ENCODE data around the gene PFN4. TPM values are rescaled to one million over a fixed set of nuclear protein-coding genes. Genes with fewer than 3 reads are reported as not detected.

The PFN4 gene
- total and polyA plus RNA-seq, 9 of the 15 experiments (the other 6 are each of a cell fraction or from before 2014, with no cell fraction given), result 0.07 to 0.54 (median 0.31) TPM; not detected in 2

GRCh38 chr2:24132543-24132942 is 9.4 kb upstream of the PFN4 start:
- Histone ChIP-seq H3K4me3 (no peak overlapping the region), H3K36me3 (ENCODE audit: control insufficient read depth, insufficient read depth, low read length) (no peaks in the 10 kb centered on the region), H3K4me1 (replicated peaks in 1 of 2; ENCODE audit: control insufficient read depth in 2 of 2, insufficient read depth in 2 of 2, low read length in 2 of 2) (no peaks in the 10 kb centered on the region), H3K27me3 (ENCODE audit: control insufficient read depth in 2 of 2, insufficient read depth in 2 of 2, low read length in 2 of 2) (no peaks in the 10 kb centered on the region), H3K9me3 (replicated peaks; ENCODE audit: control insufficient read depth, insufficient read depth, low read depth, low read length) (no peaks in the 10 kb centered on the region), H3K4me2 (ENCODE audit: insufficient read depth, low read length) (no peak overlapping the region), H3K9ac (ENCODE audit: insufficient read depth in 1 of 2, low read depth in 2 of 2, low read length in 2 of 2) (no peak overlapping the region), H3K9me1 (ENCODE audit: control insufficient read depth, insufficient read depth, low read length) (no peaks in the 10 kb centered on the region), H2AFZ (ENCODE audit: low read depth, low read length) (no peak overlapping the region), H3K27ac (ENCODE audit: extremely low read depth, low read depth, low read length) (no peak overlapping the region), H4K20me1 (replicated peaks; ENCODE audit: control insufficient read depth, insufficient read depth, low read length) (no peaks in the 10 kb centered on the region), H3K79me2 (ENCODE audit: control insufficient read depth, insufficient read depth, low read length) (no peaks in the 10 kb centered on the region)
- BruUV-seq (replicated peaks), result no TSS peak
- WGBS (ENCODE audit: insufficient coverage, low coverage, missing lambda C conversion rate), result 18% methylated on average over 3 of the region's 3 CpGs
- DNase-seq (ENCODE audit: extremely low read depth in 1 of 4, low spot score in 3 of 4) (no peak), FAIRE-seq (no peak), ATAC-seq (no peak)
- in situ Hi-C loops (cut with MboI) (no loop called here), intact Hi-C loops (cut with micrococcal nuclease) (no loop called here)
- TF ChIP-seq SRSF9 (IDR thresholded peaks at IDR 0.05; ENCODE audit: borderline replicate concordance, low read depth, low read length) (no peak), RBM25 (IDR thresholded peaks at IDR 0.05; ENCODE audit: low read depth, low read length, severe bottlenecking) (peak; percentile 42)
- POLR2A ChIA-PET, result no interaction called here
- CTCF ChIA-PET (ENCODE audit: low intra/inter-chr PET ratio), result no interaction called here

GRCh38 chr2:24125956-24126355 is 2.8 kb upstream of the PFN4 start:
- Histone ChIP-seq H3K9ac (ENCODE audit: insufficient read depth in 1 of 2, low read depth in 2 of 2, low read length in 2 of 2) (no peak overlapping the region), H3K27me3 (ENCODE audit: control insufficient read depth in 2 of 2, insufficient read depth in 2 of 2, low read length in 2 of 2) (no peaks in the 10 kb centered on the region), H3K27ac (ENCODE audit: extremely low read depth, low read depth, low read length) (no peak overlapping the region), H3K4me1 (replicated peaks in 1 of 2; ENCODE audit: control insufficient read depth in 2 of 2, insufficient read depth in 2 of 2, low read length in 2 of 2) (peaks cover 3 to 11% of the 10 kb centered on the region in 2 experiments; a peak in 3 of 5 replicates), H2AFZ (ENCODE audit: low read depth, low read length) (no peak overlapping the region), H3K9me1 (ENCODE audit: control insufficient read depth, insufficient read depth, low read length) (no peaks in the 10 kb centered on the region), H4K20me1 (replicated peaks; ENCODE audit: control insufficient read depth, insufficient read depth, low read length) (no peaks in the 10 kb centered on the region), H3K36me3 (ENCODE audit: control insufficient read depth, insufficient read depth, low read length) (no peaks in the 10 kb centered on the region), H3K4me3 (no peak overlapping the region), H3K79me2 (ENCODE audit: control insufficient read depth, insufficient read depth, low read length) (peaks cover 6% of the 10 kb centered on the region; the same call in 1 of the 3 replicates), H3K4me2 (ENCODE audit: insufficient read depth, low read length) (no peak overlapping the region), H3K9me3 (replicated peaks; ENCODE audit: control insufficient read depth, insufficient read depth, low read depth, low read length) (no peaks in the 10 kb centered on the region)
- BruUV-seq (replicated peaks), result no TSS peak
- FAIRE-seq (no peak), DNase-seq (ENCODE audit: extremely low read depth in 1 of 4, low spot score in 3 of 4) (no peak), ATAC-seq (no peak)
- in situ Hi-C loops (cut with MboI) (no loop called here), intact Hi-C loops (cut with micrococcal nuclease) (no loop called here)
- ChIA-PET POLR2A (interaction anchor here (2.8 kb wide), 1 partner anchor 9 kb away, joined by 13 read pairs; no protein-coding TSS in a partner anchor), CTCF (ENCODE audit: low intra/inter-chr PET ratio) (no interaction called here)
- 30% methylated on average over 1 of the region's 1 CpG for WGBS (ENCODE audit: insufficient coverage, low coverage, missing lambda C conversion rate)
- TF ChIP-seq PRDM10 (IDR thresholded peaks at IDR 0.05; ENCODE audit: partially characterized antibody) (no peak), ZNF780A (CRISPR knock-in tag; IDR thresholded peaks at IDR 0.05) (no peak), SAFB2 (IDR thresholded peaks at IDR 0.05; ENCODE audit: borderline replicate concordance, low read depth, low read length, severe bottlenecking) (no peak), CBFA2T2 (conservative IDR thresholded peaks at IDR 0.05) (no peak), BHLHE40 (IDR thresholded peaks at IDR 0.05; ENCODE audit: low read length) (no peak)
